GM23338 (cell line): ENCODE data around the gene IRF8. TPM values are rescaled to one million over a fixed set of nuclear protein-coding genes. Genes with fewer than 3 reads are reported as not detected.

ENCODE experiments used
- ATAC-seq: fragments of 200-7000 bp; cut with Tn5 transposase; 3 replicates; pipeline ENCODE4 v1.9.1; 2020
- DNase-seq: peaks from one replicate; pipeline ENCODE4 v3.0.0-alpha.2; 2015; ENCODE audit warnings: low spot score
- H2AFZ ChIP-seq: fragments of 200-600 bp; sonication (generic); 2 replicates; pipeline ENCODE4 v1.8.0; 2016; ENCODE audit warnings: antibody characterized with exemption, mild to moderate bottlenecking, moderate library complexity
- H3F3A ChIP-seq: fragments of 200-600 bp; sonication (generic); replicated peaks from 2 replicates; pipeline ENCODE4 v1.8.0; 2017; ENCODE audit warnings: antibody characterized with exemption, mixed run types, low read depth
- H3K27ac ChIP-seq: fragments of 200-600 bp; sonication (generic); 2 replicates; pipeline ENCODE4 v1.6.1; 2016; ENCODE audit warnings: low read depth
- H3K27me3 ChIP-seq: fragments of 200-600 bp; sonication (generic); 2 replicates; pipeline ENCODE4 v1.8.0; 2016; ENCODE audit warnings: mild to moderate bottlenecking, mixed run types, moderate library complexity; ENCODE audit not compliant: insufficient read depth
- H3K36me3 ChIP-seq: fragments of 200-600 bp; sonication (generic); 2 replicates; pipeline ENCODE4 v1.8.0; 2016; ENCODE audit warnings: mild to moderate bottlenecking; ENCODE audit not compliant: insufficient read depth
- H3K4me1 ChIP-seq: fragments of 200-600 bp; sonication (generic); 2 replicates; pipeline ENCODE4 v1.8.0; 2016; ENCODE audit warnings: mild to moderate bottlenecking, moderate library complexity; ENCODE audit not compliant: insufficient read depth
- H3K4me2 ChIP-seq: fragments of 200-600 bp; sonication (generic); 2 replicates; pipeline ENCODE4 v1.7.1; 2017; ENCODE audit warnings: mixed run types
- H3K4me3 ChIP-seq: fragments of 200-600 bp; sonication (generic); 2 replicates; pipeline ENCODE4 v1.6.1; 2016; ENCODE audit warnings: mixed run types
- H3K79me2 ChIP-seq: fragments of 200-600 bp; sonication (generic); replicated peaks from 2 replicates; pipeline ENCODE4 v1.8.0; 2017; ENCODE audit warnings: mild to moderate bottlenecking; ENCODE audit not compliant: insufficient read depth
- H3K9me2 ChIP-seq: fragments of 200-600 bp; sonication (generic); 2 replicates; pipeline ENCODE4 v1.8.0; 2017; ENCODE audit not compliant: insufficient read depth
- H4K20me1 ChIP-seq: fragments of 200-600 bp; sonication (generic); replicated peaks from 2 replicates; pipeline ENCODE4 v1.8.0; 2017; ENCODE audit warnings: mild to moderate bottlenecking; ENCODE audit not compliant: insufficient read depth
- H3K27ac Mint-ChIP-seq: 2 replicates; pipeline ENCODE4 v1.8.0; 2020; ENCODE audit warnings: inconsistent platforms, mild to moderate bottlenecking, moderate library complexity, mixed read lengths
- H3K27me3 Mint-ChIP-seq: 3 replicates; pipeline ENCODE4 v1.8.0; 2022; ENCODE audit warnings: low read depth, mild to moderate bottlenecking, moderate library complexity, mixed read lengths, inconsistent platforms; ENCODE audit not compliant: insufficient read depth, poor library complexity
- H3K36me3 Mint-ChIP-seq: 3 replicates; pipeline ENCODE4 v1.8.0; 2021; ENCODE audit warnings: low read depth, mild to moderate bottlenecking, inconsistent platforms, moderate library complexity, mixed read lengths
- H3K4me1 Mint-ChIP-seq: 3 replicates; pipeline ENCODE4 v1.8.0; 2020; ENCODE audit warnings: mild to moderate bottlenecking, inconsistent platforms, mixed read lengths
- H3K4me3 Mint-ChIP-seq: 3 replicates; pipeline ENCODE4 v1.8.0; 2021; ENCODE audit warnings: moderate library complexity, mild to moderate bottlenecking, inconsistent platforms, mixed read lengths
- H3K9me3 Mint-ChIP-seq: 3 replicates; pipeline ENCODE4 v1.8.0; 2020; ENCODE audit warnings: moderate library complexity, mild to moderate bottlenecking, inconsistent platforms, mixed read lengths
- CREB1 ChIP-seq: fragments of 250-450 bp; sonication (Bioruptor Pico); IDR thresholded peaks from 2 replicates; pipeline ENCODE4 v1.5.0; 2020; ENCODE audit warnings: low read depth, mild to moderate bottlenecking, moderate library complexity
- EZH2 ChIP-seq: fragments of 200-600 bp; sonication (generic); IDR thresholded peaks from one replicate; pipeline ENCODE4 v1.8.0; 2017; ENCODE audit warnings: antibody characterized with exemption, mild to moderate bottlenecking, low read depth; ENCODE audit not compliant: unreplicated experiment
- EZH2phosphoT487 ChIP-seq: fragments of 200-600 bp; sonication (generic); IDR thresholded peaks from one replicate; pipeline ENCODE4 v1.8.1; 2018; ENCODE audit warnings: antibody characterized with exemption; ENCODE audit not compliant: unreplicated experiment
- JUNB ChIP-seq: IDR thresholded peaks from one replicate; pipeline ENCODE4 v1.6.1; 2016; ENCODE audit warnings: antibody characterized with exemption; ENCODE audit not compliant: unreplicated experiment
- NANOG ChIP-seq: IDR thresholded peaks from 2 replicates; pipeline ENCODE4 v1.6.1; 2016; ENCODE audit warnings: antibody characterized with exemption, borderline replicate concordance
- POLR2AphosphoS5 ChIP-seq: IDR thresholded peaks from 2 replicates; pipeline ENCODE4 v1.6.1; 2016; ENCODE audit warnings: antibody characterized with exemption, low read depth
- STAT1 ChIP-seq: IDR thresholded peaks from one replicate; pipeline ENCODE4 v1.6.1; 2016; ENCODE audit warnings: antibody characterized with exemption; ENCODE audit not compliant: unreplicated experiment
- ZNF114 ChIP-seq: fragments of 250-450 bp; sonication (Bioruptor Pico); IDR thresholded peaks from 2 replicates; pipeline ENCODE4 v1.5.0; 2020; ENCODE audit warnings: mild to moderate bottlenecking, moderate library complexity
- ZNF331 ChIP-seq: fragments of 250-450 bp; sonication (Bioruptor Pico); IDR thresholded peaks from 2 replicates; pipeline ENCODE4 v1.5.0; 2020; ENCODE audit warnings: low read depth, mild to moderate bottlenecking, moderate library complexity
- polyA plus RNA-seq: library from polyadenylated mRNA; unstranded; fragments of >200 nt; fragmentation: Nextera tagmentation; extraction: Ambion mirVana; gene quantifications from 2 replicates; pipeline ENCODE4 v1.2.1, GENCODE V29; 2016
- total RNA-seq: library from RNA; depleted of rRNA; stranded (reverse); fragments of >200 nt; shearing (Covaris generic); gene quantifications from 2 replicates; pipeline ENCODE4 v1.2.3, GENCODE V29; 2014
- TF ChIP-seq, protein P1 (sequence below): fragments of 250-450 bp; sonication (Bioruptor Pico); IDR thresholded peaks from 2 replicates; pipeline ENCODE4 v1.5.0; 2020; ENCODE audit warnings: mild to moderate bottlenecking, moderate library complexity
- TF ChIP-seq, protein P2 (sequence below), 2 experiments: fragments of 200-600 bp in 1 of 2; sonication (generic) in 1 of 2; conservative IDR thresholded peaks; 2 replicates each; pipeline versions ENCODE4 v1.5.1 to v1.6.1; 2016 to 2017; ENCODE audit warnings: antibody characterized with exemption in 2 of 2, low read depth in 2 of 2, mild to moderate bottlenecking in 2 of 2, moderate library complexity in 1 of 2
- TF ChIP-seq, protein P3 (sequence below): IDR thresholded peaks from 2 replicates; pipeline ENCODE4 v1.6.1; 2016; ENCODE audit warnings: antibody characterized with exemption
- TF ChIP-seq, protein P4 (sequence below): IDR thresholded peaks from one replicate; pipeline ENCODE4 v1.6.1; 2018; ENCODE audit warnings: antibody characterized with exemption; ENCODE audit not compliant: unreplicated experiment

Gene IRF8
- total and polyA plus RNA-seq, 2 experiments from 2014 or later: 0.47 to 2.8 TPM

DNA sequence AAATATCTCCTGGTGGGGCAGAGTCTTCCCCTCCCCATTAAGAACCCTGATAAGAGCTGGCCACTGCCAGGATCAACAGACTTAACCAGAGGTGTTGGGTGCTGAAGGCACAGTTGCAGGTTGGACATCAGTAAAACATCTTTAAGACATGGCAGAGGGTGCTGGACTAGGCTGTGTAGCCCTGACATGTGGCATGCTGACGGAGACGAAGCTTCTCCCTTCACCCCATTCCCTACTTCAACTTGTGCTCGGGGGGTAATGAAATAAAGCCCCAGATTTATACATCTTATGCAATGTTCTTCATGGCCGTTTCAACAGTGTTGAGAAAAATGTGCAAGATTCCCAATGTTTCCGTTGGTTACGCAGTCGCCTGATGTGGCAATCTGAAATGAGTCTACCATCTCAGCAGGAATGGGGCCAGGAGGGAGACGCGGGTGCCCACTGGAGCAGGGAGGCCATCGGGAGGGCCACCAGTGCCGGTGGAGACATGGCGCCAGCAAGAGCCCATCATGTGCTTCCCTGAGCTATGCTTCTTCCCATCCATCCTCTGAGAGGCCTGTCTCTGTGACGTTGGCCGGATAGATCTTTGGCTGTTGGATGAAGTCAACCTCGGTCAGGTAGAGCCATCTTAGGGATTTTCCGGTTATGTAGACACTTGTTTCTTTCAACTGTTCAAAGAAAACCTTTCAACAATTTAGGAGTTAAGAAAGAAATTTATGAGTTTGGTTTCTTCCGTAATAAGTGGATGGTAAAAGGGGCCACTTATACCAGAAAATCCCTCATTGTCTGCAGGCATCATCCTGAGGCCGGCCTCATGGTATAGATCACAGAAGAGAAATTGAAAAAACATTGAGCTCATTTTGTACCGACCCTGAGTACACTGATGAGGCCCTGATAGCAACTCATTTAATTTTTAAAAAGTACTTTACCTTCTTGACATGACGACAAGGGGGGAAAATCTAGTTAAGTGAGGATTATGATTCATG, 6.4 kb downstream of the IRF8 start:
- H3K4me2 ChIP-seq: no peak overlapping the region
- H3K79me2 ChIP-seq: no peaks in the 10 kb centered on the region
- TF ChIP-seq, protein P1, sequence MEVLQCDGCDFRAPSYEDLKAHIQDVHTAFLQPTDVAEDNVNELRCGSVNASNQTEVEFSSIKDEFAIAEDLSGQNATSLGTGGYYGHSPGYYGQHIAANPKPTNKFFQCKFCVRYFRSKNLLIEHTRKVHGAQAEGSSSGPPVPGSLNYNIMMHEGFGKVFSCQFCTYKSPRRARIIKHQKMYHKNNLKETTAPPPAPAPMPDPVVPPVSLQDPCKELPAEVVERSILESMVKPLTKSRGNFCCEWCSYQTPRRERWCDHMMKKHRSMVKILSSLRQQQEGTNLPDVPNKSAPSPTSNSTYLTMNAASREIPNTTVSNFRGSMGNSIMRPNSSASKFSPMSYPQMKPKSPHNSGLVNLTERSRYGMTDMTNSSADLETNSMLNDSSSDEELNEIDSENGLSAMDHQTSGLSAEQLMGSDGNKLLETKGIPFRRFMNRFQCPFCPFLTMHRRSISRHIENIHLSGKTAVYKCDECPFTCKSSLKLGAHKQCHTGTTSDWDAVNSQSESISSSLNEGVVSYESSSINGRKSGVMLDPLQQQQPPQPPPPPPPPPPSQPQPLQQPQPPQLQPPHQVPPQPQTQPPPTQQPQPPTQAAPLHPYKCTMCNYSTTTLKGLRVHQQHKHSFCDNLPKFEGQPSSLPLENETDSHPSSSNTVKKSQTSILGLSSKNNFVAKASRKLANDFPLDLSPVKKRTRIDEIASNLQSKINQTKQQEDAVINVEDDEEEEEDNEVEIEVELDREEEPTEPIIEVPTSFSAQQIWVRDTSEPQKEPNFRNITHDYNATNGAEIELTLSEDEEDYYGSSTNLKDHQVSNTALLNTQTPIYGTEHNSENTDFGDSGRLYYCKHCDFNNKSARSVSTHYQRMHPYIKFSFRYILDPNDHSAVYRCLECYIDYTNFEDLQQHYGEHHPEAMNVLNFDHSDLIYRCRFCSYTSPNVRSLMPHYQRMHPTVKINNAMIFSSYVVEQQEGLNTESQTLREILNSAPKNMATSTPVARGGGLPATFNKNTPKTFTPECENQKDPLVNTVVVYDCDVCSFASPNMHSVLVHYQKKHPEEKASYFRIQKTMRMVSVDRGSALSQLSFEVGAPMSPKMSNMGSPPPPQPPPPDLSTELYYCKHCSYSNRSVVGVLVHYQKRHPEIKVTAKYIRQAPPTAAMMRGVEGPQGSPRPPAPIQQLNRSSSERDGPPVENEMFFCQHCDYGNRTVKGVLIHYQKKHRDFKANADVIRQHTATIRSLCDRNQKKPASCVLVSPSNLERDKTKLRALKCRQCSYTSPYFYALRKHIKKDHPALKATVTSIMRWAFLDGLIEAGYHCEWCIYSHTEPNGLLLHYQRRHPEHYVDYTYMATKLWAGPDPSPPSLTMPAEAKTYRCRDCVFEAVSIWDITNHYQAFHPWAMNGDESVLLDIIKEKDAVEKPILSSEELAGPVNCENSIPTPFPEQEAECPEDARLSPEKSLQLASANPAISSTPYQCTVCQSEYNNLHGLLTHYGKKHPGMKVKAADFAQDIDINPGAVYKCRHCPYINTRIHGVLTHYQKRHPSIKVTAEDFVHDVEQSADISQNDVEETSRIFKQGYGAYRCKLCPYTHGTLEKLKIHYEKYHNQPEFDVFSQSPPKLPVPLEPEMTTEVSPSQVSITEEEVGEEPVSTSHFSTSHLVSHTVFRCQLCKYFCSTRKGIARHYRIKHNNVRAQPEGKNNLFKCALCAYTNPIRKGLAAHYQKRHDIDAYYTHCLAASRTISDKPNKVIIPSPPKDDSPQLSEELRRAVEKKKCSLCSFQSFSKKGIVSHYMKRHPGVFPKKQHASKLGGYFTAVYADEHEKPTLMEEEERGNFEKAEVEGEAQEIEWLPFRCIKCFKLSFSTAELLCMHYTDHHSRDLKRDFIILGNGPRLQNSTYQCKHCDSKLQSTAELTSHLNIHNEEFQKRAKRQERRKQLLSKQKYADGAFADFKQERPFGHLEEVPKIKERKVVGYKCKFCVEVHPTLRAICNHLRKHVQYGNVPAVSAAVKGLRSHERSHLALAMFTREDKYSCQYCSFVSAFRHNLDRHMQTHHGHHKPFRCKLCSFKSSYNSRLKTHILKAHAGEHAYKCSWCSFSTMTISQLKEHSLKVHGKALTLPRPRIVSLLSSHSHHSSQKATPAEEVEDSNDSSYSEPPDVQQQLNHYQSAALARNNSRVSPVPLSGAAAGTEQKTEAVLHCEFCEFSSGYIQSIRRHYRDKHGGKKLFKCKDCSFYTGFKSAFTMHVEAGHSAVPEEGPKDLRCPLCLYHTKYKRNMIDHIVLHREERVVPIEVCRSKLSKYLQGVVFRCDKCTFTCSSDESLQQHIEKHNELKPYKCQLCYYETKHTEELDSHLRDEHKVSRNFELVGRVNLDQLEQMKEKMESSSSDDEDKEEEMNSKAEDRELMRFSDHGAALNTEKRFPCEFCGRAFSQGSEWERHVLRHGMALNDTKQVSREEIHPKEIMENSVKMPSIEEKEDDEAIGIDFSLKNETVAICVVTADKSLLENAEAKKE (CRISPR knock-in tag): no peak
- no peak for TF ChIP-seq EZH2
- TF ChIP-seq, protein P2, sequence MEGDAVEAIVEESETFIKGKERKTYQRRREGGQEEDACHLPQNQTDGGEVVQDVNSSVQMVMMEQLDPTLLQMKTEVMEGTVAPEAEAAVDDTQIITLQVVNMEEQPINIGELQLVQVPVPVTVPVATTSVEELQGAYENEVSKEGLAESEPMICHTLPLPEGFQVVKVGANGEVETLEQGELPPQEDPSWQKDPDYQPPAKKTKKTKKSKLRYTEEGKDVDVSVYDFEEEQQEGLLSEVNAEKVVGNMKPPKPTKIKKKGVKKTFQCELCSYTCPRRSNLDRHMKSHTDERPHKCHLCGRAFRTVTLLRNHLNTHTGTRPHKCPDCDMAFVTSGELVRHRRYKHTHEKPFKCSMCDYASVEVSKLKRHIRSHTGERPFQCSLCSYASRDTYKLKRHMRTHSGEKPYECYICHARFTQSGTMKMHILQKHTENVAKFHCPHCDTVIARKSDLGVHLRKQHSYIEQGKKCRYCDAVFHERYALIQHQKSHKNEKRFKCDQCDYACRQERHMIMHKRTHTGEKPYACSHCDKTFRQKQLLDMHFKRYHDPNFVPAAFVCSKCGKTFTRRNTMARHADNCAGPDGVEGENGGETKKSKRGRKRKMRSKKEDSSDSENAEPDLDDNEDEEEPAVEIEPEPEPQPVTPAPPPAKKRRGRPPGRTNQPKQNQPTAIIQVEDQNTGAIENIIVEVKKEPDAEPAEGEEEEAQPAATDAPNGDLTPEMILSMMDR (conservative IDR thresholded peaks at IDR 0.05; ENCODE audit: low read depth in 2 of 2): no peak
- TF ChIP-seq ZNF114 (CRISPR knock-in tag): no peak
- TF ChIP-seq, protein P3, sequence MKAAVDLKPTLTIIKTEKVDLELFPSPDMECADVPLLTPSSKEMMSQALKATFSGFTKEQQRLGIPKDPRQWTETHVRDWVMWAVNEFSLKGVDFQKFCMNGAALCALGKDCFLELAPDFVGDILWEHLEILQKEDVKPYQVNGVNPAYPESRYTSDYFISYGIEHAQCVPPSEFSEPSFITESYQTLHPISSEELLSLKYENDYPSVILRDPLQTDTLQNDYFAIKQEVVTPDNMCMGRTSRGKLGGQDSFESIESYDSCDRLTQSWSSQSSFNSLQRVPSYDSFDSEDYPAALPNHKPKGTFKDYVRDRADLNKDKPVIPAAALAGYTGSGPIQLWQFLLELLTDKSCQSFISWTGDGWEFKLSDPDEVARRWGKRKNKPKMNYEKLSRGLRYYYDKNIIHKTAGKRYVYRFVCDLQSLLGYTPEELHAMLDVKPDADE: no peak
- TF ChIP-seq NANOG: no peak
- TF ChIP-seq STAT1: no peak
- TF ChIP-seq EZH2phosphoT487: no peak
- TF ChIP-seq POLR2AphosphoS5: no peak
- TF ChIP-seq, protein P4, sequence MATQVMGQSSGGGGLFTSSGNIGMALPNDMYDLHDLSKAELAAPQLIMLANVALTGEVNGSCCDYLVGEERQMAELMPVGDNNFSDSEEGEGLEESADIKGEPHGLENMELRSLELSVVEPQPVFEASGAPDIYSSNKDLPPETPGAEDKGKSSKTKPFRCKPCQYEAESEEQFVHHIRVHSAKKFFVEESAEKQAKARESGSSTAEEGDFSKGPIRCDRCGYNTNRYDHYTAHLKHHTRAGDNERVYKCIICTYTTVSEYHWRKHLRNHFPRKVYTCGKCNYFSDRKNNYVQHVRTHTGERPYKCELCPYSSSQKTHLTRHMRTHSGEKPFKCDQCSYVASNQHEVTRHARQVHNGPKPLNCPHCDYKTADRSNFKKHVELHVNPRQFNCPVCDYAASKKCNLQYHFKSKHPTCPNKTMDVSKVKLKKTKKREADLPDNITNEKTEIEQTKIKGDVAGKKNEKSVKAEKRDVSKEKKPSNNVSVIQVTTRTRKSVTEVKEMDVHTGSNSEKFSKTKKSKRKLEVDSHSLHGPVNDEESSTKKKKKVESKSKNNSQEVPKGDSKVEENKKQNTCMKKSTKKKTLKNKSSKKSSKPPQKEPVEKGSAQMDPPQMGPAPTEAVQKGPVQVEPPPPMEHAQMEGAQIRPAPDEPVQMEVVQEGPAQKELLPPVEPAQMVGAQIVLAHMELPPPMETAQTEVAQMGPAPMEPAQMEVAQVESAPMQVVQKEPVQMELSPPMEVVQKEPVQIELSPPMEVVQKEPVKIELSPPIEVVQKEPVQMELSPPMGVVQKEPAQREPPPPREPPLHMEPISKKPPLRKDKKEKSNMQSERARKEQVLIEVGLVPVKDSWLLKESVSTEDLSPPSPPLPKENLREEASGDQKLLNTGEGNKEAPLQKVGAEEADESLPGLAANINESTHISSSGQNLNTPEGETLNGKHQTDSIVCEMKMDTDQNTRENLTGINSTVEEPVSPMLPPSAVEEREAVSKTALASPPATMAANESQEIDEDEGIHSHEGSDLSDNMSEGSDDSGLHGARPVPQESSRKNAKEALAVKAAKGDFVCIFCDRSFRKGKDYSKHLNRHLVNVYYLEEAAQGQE: no peak
- no peak for TF ChIP-seq CREB1 (CRISPR knock-in tag)
- TF ChIP-seq ZNF331 (CRISPR knock-in tag): no peak
- no peak for TF ChIP-seq JUNB
- H3K4me1 ChIP-seq: no peaks in the 10 kb centered on the region
- no peak overlapping the region for H3K27ac ChIP-seq
- no peaks in the 10 kb centered on the region for H3F3A ChIP-seq
- Mint-ChIP-seq H3K27ac (no peak overlapping the region), H3K27me3 (peaks cover 6% of the 10 kb centered on the region), H3K36me3 (no peaks in the 10 kb centered on the region), H3K4me3 (no peak overlapping the region), H3K9me3 (no peaks in the 10 kb centered on the region), H3K4me1 (peaks cover 8% of the 10 kb centered on the region)
- DNase-seq: no peak
- ATAC-seq: no peak
- no peak overlapping the region for H3K4me3 ChIP-seq
- no peaks in the 10 kb centered on the region for H3K36me3 ChIP-seq
- H3K27me3 ChIP-seq: peaks cover 7% of the 10 kb centered on the region
- no peaks in the 10 kb centered on the region for H4K20me1 ChIP-seq
- peaks cover 5% of the 10 kb centered on the region; the same call in 1 of the 2 replicates for H3K9me2 ChIP-seq
- H2AFZ ChIP-seq: no peak overlapping the region
